Ishikawa (cell line): Measurements from ENCODE around the gene CALCOCO1.

Source experiments
- CREB1 ChIP-seq: IDR thresholded peaks from 2 replicates; pipeline ENCODE4 v1.6.1; 2012; ENCODE audit warnings: low read depth
- EP300 ChIP-seq: IDR thresholded peaks from 2 replicates; pipeline ENCODE4 v1.6.1; 2012; ENCODE audit warnings: borderline replicate concordance
- FOXM1 ChIP-seq: IDR thresholded peaks from 2 replicates; pipeline ENCODE4 v1.6.1; 2012; ENCODE audit warnings: low read depth, borderline replicate concordance
- MAX ChIP-seq: IDR thresholded peaks from 2 replicates; pipeline ENCODE4 v1.6.1; 2012
- NFIC ChIP-seq: IDR thresholded peaks from 2 replicates; pipeline ENCODE4 v1.6.1; 2012
- RAD21 ChIP-seq: IDR thresholded peaks from 2 replicates; pipeline ENCODE4 v1.6.1; 2012; ENCODE audit warnings: low read depth
- TEAD4 ChIP-seq: IDR thresholded peaks from 2 replicates; pipeline ENCODE4 v1.6.1; 2012
- YY1 ChIP-seq: IDR thresholded peaks from 2 replicates; pipeline ENCODE4 v1.6.1; 2012; ENCODE audit warnings: low read depth
- ZBTB7A ChIP-seq: IDR thresholded peaks from 2 replicates; pipeline ENCODE4 v1.6.1; 2012; ENCODE audit warnings: low read depth
- TF ChIP-seq, protein P1 (sequence below): IDR thresholded peaks from 2 replicates; pipeline ENCODE4 v1.6.1; 2012; ENCODE audit warnings: low read depth, mild to moderate bottlenecking

GRCh38 chr12:53744751-53745150, 17.5 kb upstream of the CALCOCO1 start:
- TF ChIP-seq TEAD4 (no peak), EP300 (no peak), MAX (no peak), RAD21 (no peak), CREB1 (no peak), YY1 (no peak), FOXM1 (no peak), NFIC (no peak), ZBTB7A (no peak)
- TF ChIP-seq, protein P1, sequence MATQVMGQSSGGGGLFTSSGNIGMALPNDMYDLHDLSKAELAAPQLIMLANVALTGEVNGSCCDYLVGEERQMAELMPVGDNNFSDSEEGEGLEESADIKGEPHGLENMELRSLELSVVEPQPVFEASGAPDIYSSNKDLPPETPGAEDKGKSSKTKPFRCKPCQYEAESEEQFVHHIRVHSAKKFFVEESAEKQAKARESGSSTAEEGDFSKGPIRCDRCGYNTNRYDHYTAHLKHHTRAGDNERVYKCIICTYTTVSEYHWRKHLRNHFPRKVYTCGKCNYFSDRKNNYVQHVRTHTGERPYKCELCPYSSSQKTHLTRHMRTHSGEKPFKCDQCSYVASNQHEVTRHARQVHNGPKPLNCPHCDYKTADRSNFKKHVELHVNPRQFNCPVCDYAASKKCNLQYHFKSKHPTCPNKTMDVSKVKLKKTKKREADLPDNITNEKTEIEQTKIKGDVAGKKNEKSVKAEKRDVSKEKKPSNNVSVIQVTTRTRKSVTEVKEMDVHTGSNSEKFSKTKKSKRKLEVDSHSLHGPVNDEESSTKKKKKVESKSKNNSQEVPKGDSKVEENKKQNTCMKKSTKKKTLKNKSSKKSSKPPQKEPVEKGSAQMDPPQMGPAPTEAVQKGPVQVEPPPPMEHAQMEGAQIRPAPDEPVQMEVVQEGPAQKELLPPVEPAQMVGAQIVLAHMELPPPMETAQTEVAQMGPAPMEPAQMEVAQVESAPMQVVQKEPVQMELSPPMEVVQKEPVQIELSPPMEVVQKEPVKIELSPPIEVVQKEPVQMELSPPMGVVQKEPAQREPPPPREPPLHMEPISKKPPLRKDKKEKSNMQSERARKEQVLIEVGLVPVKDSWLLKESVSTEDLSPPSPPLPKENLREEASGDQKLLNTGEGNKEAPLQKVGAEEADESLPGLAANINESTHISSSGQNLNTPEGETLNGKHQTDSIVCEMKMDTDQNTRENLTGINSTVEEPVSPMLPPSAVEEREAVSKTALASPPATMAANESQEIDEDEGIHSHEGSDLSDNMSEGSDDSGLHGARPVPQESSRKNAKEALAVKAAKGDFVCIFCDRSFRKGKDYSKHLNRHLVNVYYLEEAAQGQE, result no peak
